ENCODE data around the gene ACR.

DNA sequence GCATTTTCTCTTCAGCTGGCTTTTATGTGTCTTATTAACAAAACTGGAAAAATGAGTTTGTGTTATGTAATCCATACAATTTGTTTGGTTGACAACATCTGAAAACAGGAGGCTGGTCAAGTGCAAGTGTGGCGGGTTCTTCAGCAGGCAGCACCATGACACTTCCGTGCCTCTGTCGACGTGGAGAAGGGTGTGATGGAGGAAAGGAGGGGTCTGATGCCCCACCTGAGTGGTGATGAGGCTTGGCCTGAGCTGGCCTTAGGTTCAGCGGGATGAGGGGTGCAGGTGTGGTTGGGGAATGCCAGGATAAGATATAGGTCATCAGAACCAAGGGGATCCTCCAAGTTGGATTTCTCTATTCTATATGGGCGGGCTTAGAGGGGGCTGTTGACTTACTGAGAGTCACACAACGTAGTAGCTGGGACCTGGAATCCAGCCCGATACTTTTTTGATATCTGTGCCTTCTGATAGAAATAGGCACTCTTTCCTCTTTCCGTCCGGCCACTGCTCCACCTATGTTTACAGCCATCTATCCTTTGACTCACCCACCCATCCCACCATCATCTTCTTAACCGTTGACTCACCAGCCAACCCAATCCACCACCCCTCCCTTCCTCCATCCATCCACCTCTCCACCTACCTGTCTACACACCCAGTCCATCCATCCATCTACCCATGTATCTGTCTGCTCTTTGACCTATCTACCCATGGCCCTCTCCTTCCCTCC lies 36.4 kb upstream of the ACR start:
- no peak for TF ChIP-seq YY1 (IDR thresholded peaks at IDR 0.05; ENCODE audit: insufficient read depth, insufficient read length)
- no peak for TF ChIP-seq ZNF274 (IDR thresholded peaks at IDR 0.05; ENCODE audit: low read depth, low read length)

All from NT2/D1 (cell line).